Airway epithelial cell (primary cell): ENCODE data around the gene HTR2C. TPM values are rescaled to one million over a fixed set of nuclear protein-coding genes. Genes with fewer than 3 reads are reported as not detected.

ENCODE experiments used
- total RNA-seq: library from RNA; depleted of rRNA; stranded (reverse); fragments of >200 nt; gene quantifications from 2 replicates; pipeline ENCODE4 v1.2.3, GENCODE V29; 2015

The HTR2C gene
- total RNA-seq = not detected in 2 replicates

DNA sequence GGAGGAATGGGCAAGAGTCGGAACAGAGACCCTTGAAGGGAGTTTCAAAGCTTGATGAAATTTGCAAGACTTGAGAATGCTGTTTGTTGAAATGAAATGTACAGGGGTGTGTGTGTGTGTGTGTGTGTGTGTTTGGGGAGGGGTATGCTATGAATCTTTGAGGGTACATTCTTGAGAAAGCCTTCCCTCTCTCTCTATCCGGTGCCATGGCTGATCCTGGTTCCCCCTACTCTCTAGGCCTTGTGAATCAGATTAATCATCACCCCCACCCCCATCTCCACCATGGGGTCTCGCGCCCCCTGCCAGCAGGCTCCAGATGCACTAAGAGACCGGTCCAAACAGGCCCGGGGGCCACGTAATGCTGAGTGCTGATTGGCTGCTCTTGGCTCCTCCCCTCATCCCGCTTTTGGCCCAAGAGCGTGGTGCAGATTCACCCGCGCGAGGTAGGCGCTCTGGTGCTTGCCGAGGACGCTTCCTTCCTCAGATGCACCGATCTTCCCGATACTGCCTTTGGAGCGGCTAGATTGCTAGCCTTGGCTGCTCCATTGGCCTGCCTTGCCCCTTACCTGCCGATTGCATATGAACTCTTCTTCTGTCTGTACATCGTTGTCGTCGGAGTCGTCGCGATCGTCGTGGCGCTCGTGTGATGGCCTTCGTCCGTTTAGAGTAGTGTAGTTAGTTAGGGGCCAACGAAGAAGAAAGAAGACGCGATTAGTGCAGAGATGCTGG is at the start of gene HTR2C:
HTR2C (plus strand) TSS at position 441 of the 729 bp plus-strand sequence. CDS start 142,851 bp downstream, outside the sequence.

